Vein endothelial cell (primary cell): ENCODE measurements around the gene LYL1. TPM values are rescaled to one million over a fixed set of nuclear protein-coding genes. Genes with fewer than 3 reads are reported as not detected.

ENCODE experiments used
- total RNA-seq: library from RNA; depleted of rRNA; stranded (reverse); fragments of >200 nt; gene quantifications from 2 replicates; pipeline ENCODE4 v1.2.3, GENCODE V29; 2012

The LYL1 gene
- total RNA-seq: 58.6 and 119 TPM in 2 replicates

GRCh38 chr19:13102666-13103580 lies at the start of gene LYL1:
Gene LYL1 (minus strand): TSS chr19:13102858. CDS start chr19:13101171, 1,687 bp downstream.

GRCh38 chr19:13150187-13150930 lies 47.7 kb upstream of the LYL1 start, which contains the start of the genes IER2 and STX10:
Gene IER2 (plus strand): TSS chr19:13150411. CDS start chr19:13153187, 2,776 bp downstream.
Gene STX10 (minus strand): TSS chr19:13150375. CDS start chr19:13150173, 202 bp downstream.

GRCh38 chr19:13117772-13118423 lies 15.2 kb upstream of the LYL1 start, which contains the start of gene NACC1:
Gene NACC1 (plus strand): TSS chr19:13118264. CDS start chr19:13135208, 16,944 bp downstream.

GRCh38 chr19:13116282-13117175 lies 13.9 kb upstream of the LYL1 start, which contains the start of gene TRMT1:
Gene TRMT1 (minus strand): TSS chr19:13116740. CDS start chr19:13116399, 341 bp downstream.

Other genes starting within 250 kb of the LYL1 start
- 16.8 and 20.9 TPM in 2 replicates for gene DNASE2, start 221.4 kb downstream of the LYL1 start, total RNA-seq
- gene KLF1, start 215.7 kb downstream of the LYL1 start, total RNA-seq: not detected in 2 replicates
- 30.1 and 33.7 TPM in 2 replicates for gene GCDH, start 211.7 kb downstream of the LYL1 start, total RNA-seq
- not detected in 2 replicates for gene SYCE2, start 183.6 kb downstream of the LYL1 start, total RNA-seq
- 74.1 and 78.0 TPM in 2 replicates for gene FARSA, start 169.1 kb downstream of the LYL1 start, total RNA-seq
- gene CALR, start 164.2 kb downstream of the LYL1 start, total RNA-seq: 2,084 and 2,158 TPM in 2 replicates
- 94.9 and 104 TPM in 2 replicates for gene RAD23A, start 157.0 kb downstream of the LYL1 start, total RNA-seq
- 20.9 and 21.0 TPM in 2 replicates for gene GADD45GIP1, start 145.6 kb downstream of the LYL1 start, total RNA-seq
- gene DAND5, start 133.3 kb downstream of the LYL1 start, total RNA-seq: not detected in 2 replicates
- gene NFIX, start 107.4 kb downstream of the LYL1 start, total RNA-seq: 13.2 and 16.0 TPM in 2 replicates
- gene TRMT1, start 13.9 kb upstream of the LYL1 start, total RNA-seq: 35.1 and 43.1 TPM in 2 replicates
- gene NACC1, start 15.4 kb upstream of the LYL1 start, total RNA-seq: 91.7 and 106 TPM in 2 replicates
- 63.2 and 79.7 TPM in 2 replicates for gene STX10, start 47.5 kb upstream of the LYL1 start, total RNA-seq
- gene IER2, start 47.6 kb upstream of the LYL1 start, total RNA-seq: 29.9 and 41.2 TPM in 2 replicates